ENCODE measurements around the gene FCN1.

Gene FCN1

DNA sequence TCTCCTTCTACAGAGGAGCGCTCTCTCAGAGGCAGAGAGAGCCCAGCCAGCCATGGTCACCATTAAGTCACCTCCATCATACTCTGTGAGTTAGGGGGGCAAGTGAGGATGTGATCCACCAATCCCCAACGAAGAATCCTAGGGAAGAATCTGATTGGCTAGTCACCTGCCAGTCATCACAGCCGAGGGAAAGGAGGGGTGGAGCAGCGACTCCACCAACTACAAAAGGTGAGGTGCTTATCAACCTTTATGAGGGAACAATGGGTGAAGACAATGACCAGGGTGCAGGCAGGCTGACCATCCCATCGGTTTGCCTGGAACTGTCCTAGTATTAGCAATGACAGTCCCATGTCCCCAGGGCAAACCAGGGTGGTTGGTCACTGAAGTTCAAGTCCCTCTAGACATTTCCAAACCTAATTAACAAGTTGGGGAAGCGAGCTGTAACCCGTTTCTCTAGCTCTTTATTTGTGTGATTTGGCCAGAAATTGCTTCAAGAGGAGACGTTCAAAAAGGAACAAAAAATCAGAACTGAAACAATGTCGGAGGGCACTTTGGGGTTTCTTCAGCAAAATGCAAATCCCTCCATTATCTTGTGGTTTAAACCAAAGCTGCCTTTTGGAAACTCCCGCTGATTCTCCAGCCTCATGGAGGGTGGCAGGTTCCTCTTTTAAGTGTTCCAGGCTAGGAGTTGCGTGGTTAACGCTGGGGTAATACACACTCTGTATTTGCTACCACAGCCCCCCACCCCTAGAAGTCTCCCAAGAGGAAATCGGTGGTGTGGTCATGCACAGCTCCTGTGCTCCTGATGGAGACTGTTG lies 18.8 kb upstream of the FCN1 start:
- DNase-seq: no peak

GRCh38 chr9:134935701-134936345 lies 18.1 kb upstream of the FCN1 start:
- DNase-seq: no peak

DNA sequence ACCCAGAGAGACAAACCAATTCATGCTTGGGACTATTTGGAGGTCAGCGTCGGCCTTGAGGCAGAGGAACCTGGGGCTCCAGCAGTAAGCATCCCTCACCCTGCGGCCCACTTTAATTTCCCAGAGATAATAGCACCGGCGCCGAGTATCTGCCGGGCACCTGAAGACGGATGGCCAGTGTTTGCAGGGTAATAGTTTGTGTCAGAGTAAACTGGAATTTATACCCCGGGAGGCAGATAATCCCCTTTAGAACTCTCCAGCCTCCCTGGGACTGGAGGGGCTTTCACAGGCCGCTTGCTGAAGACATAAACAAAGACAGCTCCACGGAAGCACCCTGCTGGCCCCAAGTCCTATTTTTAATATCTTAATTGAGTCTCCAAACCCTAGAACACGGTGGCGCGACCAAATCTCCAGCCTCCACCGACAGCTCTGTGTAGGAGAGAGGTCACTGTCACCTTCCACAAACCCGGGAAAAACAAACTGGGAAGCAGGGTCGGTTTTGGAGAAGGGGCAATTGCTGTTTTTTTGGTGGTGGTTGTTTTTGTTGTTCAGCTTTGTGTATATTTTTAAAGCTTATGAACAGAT lies 17.4 kb upstream of the FCN1 start:
- DNase-seq: no peak

- DNase-seq: no peak
These were observed 15.5 kb upstream of the FCN1 start for GRCh38 chr9:134933076-134933659.

DNA sequence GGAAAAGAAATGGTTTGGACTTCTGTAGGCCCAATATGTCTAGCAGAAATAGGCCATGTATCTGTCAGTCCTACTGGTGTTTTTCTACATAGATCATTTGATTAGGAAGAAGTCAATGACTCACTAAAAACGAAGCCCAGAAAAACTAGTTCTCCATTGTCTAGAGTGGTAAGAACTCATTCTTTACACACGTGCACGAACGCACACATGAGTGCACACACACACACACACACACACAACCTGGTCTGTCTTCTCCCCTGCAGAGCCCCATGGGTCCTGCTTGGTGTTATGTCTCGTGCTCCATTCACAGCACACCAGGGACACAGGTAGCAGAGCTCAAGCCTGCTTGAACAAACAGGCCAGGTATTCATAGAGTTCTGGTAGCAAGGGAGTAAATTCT lies 14.9 kb upstream of the FCN1 start:
- DNase-seq: no peak

- DNase-seq: no peak
These were observed 14.5 kb upstream of the FCN1 start for GRCh38 chr9:134932171-134932570.

- DNase-seq: no peak
These were observed 12.7 kb upstream of the FCN1 start for GRCh38 chr9:134930398-134930797.

GRCh38 chr9:134929193-134930158 lies 11.8 kb upstream of the FCN1 start:
- DNase-seq: no peak

GRCh38 chr9:134928436-134929192 lies 10.9 kb upstream of the FCN1 start:
- no peak for DNase-seq

- DNase-seq: no peak
These were observed 7.3 kb upstream of the FCN1 start for GRCh38 chr9:134925011-134925511.

DNA sequence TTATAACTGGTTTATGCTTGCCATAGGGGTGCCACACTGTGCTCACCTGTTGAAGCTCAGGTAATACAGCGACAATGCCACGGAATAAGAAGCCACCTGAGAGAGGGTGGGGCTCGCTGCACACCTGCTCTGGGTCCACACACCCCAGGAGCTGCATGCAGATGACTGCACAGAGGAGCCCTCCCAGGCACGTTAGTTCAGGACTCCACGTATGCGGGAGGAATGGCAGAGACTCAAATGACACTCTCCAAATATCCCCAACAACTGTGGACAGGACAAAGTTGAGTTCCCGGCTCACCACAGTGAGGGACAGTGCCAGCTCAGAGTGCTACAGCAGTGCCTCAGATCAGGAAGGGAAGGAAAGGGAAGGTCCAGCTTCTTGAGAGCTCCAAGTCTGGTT lies 5.8 kb upstream of the FCN1 start:
- DNase-seq: no peak

GRCh38 chr9:134922932-134923240 lies 5.2 kb upstream of the FCN1 start:
- DNase-seq: no peak

DNA sequence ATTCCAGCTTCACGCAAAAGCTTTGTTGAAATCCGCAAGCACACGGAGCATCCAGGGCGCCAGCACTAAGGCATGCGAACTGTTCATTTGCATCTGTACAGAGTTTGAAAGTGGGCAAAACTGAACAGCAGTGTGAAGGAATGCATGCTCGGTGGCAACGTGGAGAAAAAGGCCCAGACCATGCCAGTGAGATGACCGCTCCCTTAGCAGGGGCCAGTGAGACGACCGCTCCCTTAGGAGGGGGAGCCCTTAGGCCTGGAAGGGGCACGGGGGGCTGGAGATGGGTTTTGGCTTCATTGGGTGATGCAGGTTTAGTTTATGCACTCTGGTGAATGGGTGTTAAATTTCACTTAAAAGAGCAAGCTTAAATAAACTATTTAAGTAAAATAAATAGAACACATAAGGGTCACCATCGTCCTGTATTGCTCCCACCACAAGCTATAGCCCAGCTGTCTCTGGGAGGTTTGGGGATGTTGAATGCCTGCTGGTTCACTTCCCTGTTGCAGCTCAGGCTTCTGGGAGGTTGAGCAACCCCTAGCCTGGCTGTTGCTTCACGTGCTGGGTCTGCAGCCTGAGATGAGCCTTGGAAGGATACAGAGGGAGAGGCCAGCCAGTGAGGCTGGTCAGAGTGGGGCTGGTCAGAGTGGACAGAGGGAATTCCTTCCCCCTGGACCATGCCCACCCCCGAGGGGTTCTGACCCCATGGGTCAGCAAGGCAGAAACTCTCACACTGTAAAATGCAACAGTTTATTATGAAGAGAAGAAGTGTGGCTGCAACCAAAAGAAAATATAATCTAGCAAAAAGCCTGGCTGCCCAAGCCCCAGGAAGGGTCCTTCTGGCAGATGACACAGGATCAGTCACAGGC lies 4.6 kb upstream of the FCN1 start:
- DNase-seq: no peak

DNA sequence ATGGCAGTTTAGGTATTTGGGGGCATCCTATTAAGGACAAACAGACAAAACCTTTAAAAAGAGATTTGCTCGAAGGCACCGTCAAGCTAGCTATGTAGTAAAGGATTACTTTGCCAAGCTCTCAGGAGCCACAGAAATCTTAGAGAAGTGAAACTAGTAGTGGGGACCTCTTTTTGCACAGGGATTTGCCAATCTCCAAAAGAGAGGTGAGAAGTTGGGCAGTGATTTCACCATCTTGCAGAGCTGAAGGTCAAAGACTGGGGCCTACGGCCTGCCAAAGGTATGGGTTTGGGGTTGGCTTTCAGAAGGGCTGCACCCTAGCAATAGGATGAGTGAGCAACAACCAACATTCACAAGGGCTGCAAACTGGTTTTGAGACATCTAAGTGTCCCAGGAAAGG lies 1.6 kb upstream of the FCN1 start:
- no peak for DNase-seq

- no peak for DNase-seq
These were observed 934 bp upstream of the FCN1 start for GRCh38 chr9:134918646-134919045.

- DNase-seq: no peak
These were observed 1.5 kb downstream of the FCN1 start for GRCh38 chr9:134916161-134916665.

GRCh38 chr9:134915046-134915985 lies 2.4 kb downstream of the FCN1 start:
- no peak for DNase-seq

DNA sequence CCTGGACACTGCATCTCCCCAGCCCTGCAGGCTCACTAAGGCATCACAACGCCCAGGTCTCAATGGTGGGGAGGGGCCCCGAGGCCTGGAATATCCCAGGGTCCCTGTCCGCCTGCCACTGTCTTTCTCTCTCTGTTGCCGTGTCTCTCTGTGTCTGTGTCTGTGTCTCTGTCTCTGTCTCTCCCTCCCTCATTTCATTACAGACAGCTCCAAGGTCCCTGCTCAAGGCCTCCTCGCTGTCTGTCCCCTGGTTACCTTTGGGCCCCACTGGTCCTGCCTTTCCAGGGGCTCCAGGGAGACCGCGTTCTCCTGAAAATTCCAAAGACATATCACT lies 3.2 kb downstream of the FCN1 start:
- no peak for DNase-seq

- DNase-seq: no peak
These were observed 3.8 kb downstream of the FCN1 start for GRCh38 chr9:134913713-134914500.

Data from activated CD4-positive, alpha-beta T cell treated with anti-CD3 and anti-CD28 coated beads for 4 hours (primary cell).